Globus pallidus (tissue), 1 donor: ENCODE measurements around the gene ZG16B.

Experiments
- DNase-seq: peaks from one replicate; pipeline ENCODE4 v3.0.0-alpha.2; 2015; ENCODE audit warnings: low spot score

ZG16B gene

GRCh38 chr16:2829501-2830354 is at the start of gene ZG16B:
Gene ZG16B (plus strand): TSS chr16:2830303. CDS start chr16:2830442, 139 bp downstream.
- DNase-seq, result no peak

GRCh38 chr16:2782583-2783351 is 47.3 kb upstream of the ZG16B start:
- no peak for DNase-seq

- no peak for DNase-seq
These were observed 46.3 kb upstream of the ZG16B start for GRCh38 chr16:2783581-2784357.

GRCh38 chr16:2784358-2785100 is 45.6 kb upstream of the ZG16B start:
- DNase-seq, result no peak

- DNase-seq, result no peak
These were observed 44.8 kb upstream of the ZG16B start for GRCh38 chr16:2785101-2785991.

- DNase-seq, result no peak
These were observed 43.9 kb upstream of the ZG16B start for GRCh38 chr16:2786061-2786825.

- DNase-seq, result no peak
These were observed 43.3 kb upstream of the ZG16B start for GRCh38 chr16:2786826-2787151.

- DNase-seq, result no peak
These were observed 42.7 kb upstream of the ZG16B start, which contains the start of gene PRSS33 for GRCh38 chr16:2787406-2787805. Gene PRSS33 (minus strand): TSS chr16:2787560. CDS start chr16:2786547, 1,013 bp downstream.

GRCh38 chr16:2787961-2788360 is 42.1 kb upstream of the ZG16B start:
- no peak for DNase-seq

- no peak for DNase-seq
These were observed 39.5 kb upstream of the ZG16B start for GRCh38 chr16:2790631-2791030.

- no peak for DNase-seq
These were observed 38.9 kb upstream of the ZG16B start for GRCh38 chr16:2791174-2791573.

- DNase-seq, result no peak
These were observed 37.2 kb upstream of the ZG16B start for GRCh38 chr16:2792940-2793339.

GRCh38 chr16:2795395-2796143 is 34.5 kb upstream of the ZG16B start:
- DNase-seq, result no peak

- no peak for DNase-seq
These were observed 31.3 kb upstream of the ZG16B start for GRCh38 chr16:2798723-2799204.

- DNase-seq, result no peak
These were observed 30.8 kb upstream of the ZG16B start for GRCh38 chr16:2799205-2799858.

GRCh38 chr16:2799859-2800226 is 30.3 kb upstream of the ZG16B start:
- no peak for DNase-seq

GRCh38 chr16:2803545-2804195 is 26.4 kb upstream of the ZG16B start:
- DNase-seq, result no peak

GRCh38 chr16:2804728-2805127 is 25.4 kb upstream of the ZG16B start:
- no peak for DNase-seq
